NCI-H1694 (cell line): ENCODE measurements around the gene WDR20.
"Not testable (repeated sequence)": the region's sequence is repeated elsewhere in the genome, so short reads cannot be mapped to it uniquely, and the experiment has no call there.

Source experiments
- DNase-seq: peaks from one replicate; lab custom pipeline; 2025; lab: John Stamatoyannopoulos, UW

WDR20 gene

GRCh38 chr14:102171173-102172020 is 31.7 kb downstream of the WDR20 start:
- DNase-seq = no peak

GRCh38 chr14:102172021-102172272 is 32.2 kb downstream of the WDR20 start:
- DNase-seq = not testable (repeated sequence)

GRCh38 chr14:102172721-102173120 is 33.0 kb downstream of the WDR20 start:
- not testable (repeated sequence) for DNase-seq

- no peak for DNase-seq
Measured at GRCh38 chr14:102177161-102177560, 37.5 kb downstream of the WDR20 start.

GRCh38 chr14:102178806-102179205 is 39.1 kb downstream of the WDR20 start:
- DNase-seq = no peak

GRCh38 chr14:102180248-102180998 is 40.7 kb downstream of the WDR20 start:
- DNase-seq = no peak

GRCh38 chr14:102181187-102181586 is 41.5 kb downstream of the WDR20 start:
- no peak for DNase-seq

- no peak for DNase-seq
Measured at GRCh38 chr14:102182190-102182589, 42.5 kb downstream of the WDR20 start.

- DNase-seq = no peak
Measured at GRCh38 chr14:102182936-102183619, 43.4 kb downstream of the WDR20 start.

GRCh38 chr14:102183886-102184285 is 44.2 kb downstream of the WDR20 start:
- DNase-seq = no peak

- DNase-seq = no peak
Measured at GRCh38 chr14:102184316-102185035, 44.8 kb downstream of the WDR20 start.

- DNase-seq = no peak
Measured at GRCh38 chr14:102185360-102185759, 45.7 kb downstream of the WDR20 start.

- DNase-seq = no peak
Measured at GRCh38 chr14:102187044-102187443, 47.3 kb downstream of the WDR20 start.

- no peak for DNase-seq
Measured at GRCh38 chr14:102187568-102188001, 47.9 kb downstream of the WDR20 start.

- no peak for DNase-seq
Measured at GRCh38 chr14:102188187-102188586, 48.5 kb downstream of the WDR20 start.

GRCh38 chr14:102189874-102190273 is 50.2 kb downstream of the WDR20 start:
- DNase-seq = no peak

GRCh38 chr14:102192840-102193502 is 53.3 kb downstream of the WDR20 start:
- no peak for DNase-seq

- no peak for DNase-seq
Measured at GRCh38 chr14:102194856-102195255, 55.2 kb downstream of the WDR20 start.

- DNase-seq = no peak
Measured at GRCh38 chr14:102195446-102195845, 55.7 kb downstream of the WDR20 start.

GRCh38 chr14:102196039-102196901 is 56.6 kb downstream of the WDR20 start:
- DNase-seq = no peak

- no peak for DNase-seq
Measured at GRCh38 chr14:102196902-102197230, 57.2 kb downstream of the WDR20 start.
